HepG2 (cell line): ENCODE data around the gene ABCA4. TPM values are rescaled to one million over a fixed set of nuclear protein-coding genes. Genes with fewer than 3 reads are reported as not detected.

Experiments
- FOXO1 ChIP-seq: sonication (generic); formaldehyde crosslinking; IDR thresholded peaks from 2 replicates; pipeline ENCODE4 v1.4.0; 2020; ENCODE audit warnings: missing genetic modification reagents
- ISL2 ChIP-seq: sonication (generic); formaldehyde crosslinking; IDR thresholded peaks from 2 replicates; pipeline ENCODE4 v1.5.0; 2020; ENCODE audit warnings: missing genetic modification reagents
- KDM2A ChIP-seq: sonication (generic); formaldehyde crosslinking; IDR thresholded peaks from 2 replicates; pipeline ENCODE4 v1.4.0; 2020; ENCODE audit warnings: low read depth, missing genetic modification reagents, borderline replicate concordance
- RXRB ChIP-seq: IDR thresholded peaks from 2 replicates; pipeline ENCODE4 v1.6.1; 2016; ENCODE audit warnings: borderline replicate concordance, missing genetic modification reagents, missing compliant biosample characterization
- SALL1 ChIP-seq: sonication (generic); formaldehyde crosslinking; IDR thresholded peaks from 2 replicates; pipeline ENCODE4 v1.8.0; 2022; ENCODE audit warnings: mild to moderate bottlenecking, missing genetic modification reagents
- SP5 ChIP-seq: IDR thresholded peaks from 2 replicates; pipeline ENCODE4 v1.6.1; 2016; ENCODE audit warnings: low read depth, borderline replicate concordance
- SRY ChIP-seq: sonication (generic); formaldehyde crosslinking; IDR thresholded peaks from 2 replicates; pipeline ENCODE4 v1.8.0; 2022; ENCODE audit warnings: mild to moderate bottlenecking, missing genetic modification reagents
- TARDBP ChIP-seq: sonication (generic); formaldehyde crosslinking; IDR thresholded peaks from 2 replicates; pipeline ENCODE4 v1.8.0; 2022; ENCODE audit warnings: mild to moderate bottlenecking, missing genetic modification reagents
- ZFX ChIP-seq: sonication (generic); formaldehyde crosslinking; IDR thresholded peaks from 2 replicates; pipeline ENCODE4 v1.4.0; 2020; ENCODE audit warnings: mild to moderate bottlenecking, low read depth, missing genetic modification reagents, moderate library complexity
- ZNF331 ChIP-seq: sonication (generic); formaldehyde crosslinking; IDR thresholded peaks from 2 replicates; pipeline ENCODE4 v1.4.0; 2020; ENCODE audit warnings: missing genetic modification reagents
- ZNF530 ChIP-seq: sonication (generic); formaldehyde crosslinking; IDR thresholded peaks from 2 replicates; pipeline ENCODE4 v1.5.0; 2020; ENCODE audit warnings: low read depth, mild to moderate bottlenecking, missing genetic modification reagents
- ZNF629 ChIP-seq: sonication (generic); formaldehyde crosslinking; conservative IDR thresholded peaks from 2 replicates; pipeline ENCODE4 v1.5.0; 2020; ENCODE audit warnings: missing genetic modification reagents
- polyA plus RNA-seq, 8 experiments: library from polyadenylated mRNA; depleted of rRNA in 3 of 8; stranded (reverse) in 7 of 8; unstranded in 1 of 8; fragments of >200 nt; fragmentation: Illumina TruSeq in 4 of 8; extraction: Trizol in 4 of 8; gene quantifications; 2 replicates each; pipeline versions ENCODE4 v1.2.1 to v1.2.3, GENCODE V29; 2011 to 2016; ENCODE audit warnings: low read depth in 4 of 8, missing spikeins in 1 of 8, mixed read lengths in 1 of 8; ENCODE audit not compliant: insufficient read depth in 1 of 8
- total RNA-seq, 5 experiments: library from RNA; depleted of rRNA; stranded (reverse); fragments of >200 nt; fragmentation: Illumina TruSeq; extraction: Trizol; gene quantifications; 2 replicates each; pipeline ENCODE4 v1.2.3, GENCODE V29; 2016; ENCODE audit warnings: low read depth in 1 of 5
- TF ChIP-seq, protein P1 (sequence below): IDR thresholded peaks from 2 replicates; pipeline ENCODE4 v1.4.0; 2020; ENCODE audit warnings: mild to moderate bottlenecking, missing genetic modification reagents
- TF ChIP-seq, protein P2 (sequence below): IDR thresholded peaks from 2 replicates; pipeline ENCODE4 v1.6.1; 2012; ENCODE audit warnings: low read depth, low read length, improper control_type of control experiment
- TF ChIP-seq, protein P3 (sequence below): sonication (generic); formaldehyde crosslinking; IDR thresholded peaks from 2 replicates; pipeline ENCODE4 v1.8.0; 2023; ENCODE audit warnings: mild to moderate bottlenecking, missing genetic modification reagents
- TF ChIP-seq, protein P4 (sequence below), 2 experiments: sonication (generic) in 1 of 2; formaldehyde crosslinking in 1 of 2; IDR thresholded peaks; 2 replicates each; pipeline versions ENCODE4 v1.4.0 to v1.6.1; 2016 to 2020; ENCODE audit warnings: borderline replicate concordance in 1 of 2, low read depth in 1 of 2, mild to moderate bottlenecking in 1 of 2, missing genetic modification reagents in 1 of 2

ABCA4 gene
- total and polyA plus RNA-seq, 2 of the 13 experiments (the other 11 are each of a cell fraction or from before 2014, with no cell fraction given), result 0.24 to 0.67 TPM

DNA sequence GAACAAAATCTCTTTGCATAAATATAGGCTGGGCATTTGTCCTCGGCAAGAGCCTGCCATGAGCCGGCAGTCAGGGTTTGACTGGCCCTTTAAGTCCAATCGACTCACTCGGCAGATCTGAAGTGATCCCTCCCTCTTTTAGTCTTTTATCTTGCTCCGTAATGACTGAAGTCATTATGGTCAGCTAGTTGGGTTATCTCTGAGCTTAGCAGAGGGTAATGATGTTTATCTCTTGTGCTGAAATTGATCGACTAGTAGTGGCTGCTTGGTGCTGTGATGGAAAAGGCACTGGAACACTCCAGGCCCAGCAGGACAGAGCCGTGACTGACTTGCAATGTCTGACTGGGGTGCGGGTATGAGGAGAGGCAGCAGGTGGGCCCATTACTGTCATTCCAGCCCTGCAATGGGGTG lies 468 bp upstream of the ABCA4 start (continued):
- TF ChIP-seq, protein P1, sequence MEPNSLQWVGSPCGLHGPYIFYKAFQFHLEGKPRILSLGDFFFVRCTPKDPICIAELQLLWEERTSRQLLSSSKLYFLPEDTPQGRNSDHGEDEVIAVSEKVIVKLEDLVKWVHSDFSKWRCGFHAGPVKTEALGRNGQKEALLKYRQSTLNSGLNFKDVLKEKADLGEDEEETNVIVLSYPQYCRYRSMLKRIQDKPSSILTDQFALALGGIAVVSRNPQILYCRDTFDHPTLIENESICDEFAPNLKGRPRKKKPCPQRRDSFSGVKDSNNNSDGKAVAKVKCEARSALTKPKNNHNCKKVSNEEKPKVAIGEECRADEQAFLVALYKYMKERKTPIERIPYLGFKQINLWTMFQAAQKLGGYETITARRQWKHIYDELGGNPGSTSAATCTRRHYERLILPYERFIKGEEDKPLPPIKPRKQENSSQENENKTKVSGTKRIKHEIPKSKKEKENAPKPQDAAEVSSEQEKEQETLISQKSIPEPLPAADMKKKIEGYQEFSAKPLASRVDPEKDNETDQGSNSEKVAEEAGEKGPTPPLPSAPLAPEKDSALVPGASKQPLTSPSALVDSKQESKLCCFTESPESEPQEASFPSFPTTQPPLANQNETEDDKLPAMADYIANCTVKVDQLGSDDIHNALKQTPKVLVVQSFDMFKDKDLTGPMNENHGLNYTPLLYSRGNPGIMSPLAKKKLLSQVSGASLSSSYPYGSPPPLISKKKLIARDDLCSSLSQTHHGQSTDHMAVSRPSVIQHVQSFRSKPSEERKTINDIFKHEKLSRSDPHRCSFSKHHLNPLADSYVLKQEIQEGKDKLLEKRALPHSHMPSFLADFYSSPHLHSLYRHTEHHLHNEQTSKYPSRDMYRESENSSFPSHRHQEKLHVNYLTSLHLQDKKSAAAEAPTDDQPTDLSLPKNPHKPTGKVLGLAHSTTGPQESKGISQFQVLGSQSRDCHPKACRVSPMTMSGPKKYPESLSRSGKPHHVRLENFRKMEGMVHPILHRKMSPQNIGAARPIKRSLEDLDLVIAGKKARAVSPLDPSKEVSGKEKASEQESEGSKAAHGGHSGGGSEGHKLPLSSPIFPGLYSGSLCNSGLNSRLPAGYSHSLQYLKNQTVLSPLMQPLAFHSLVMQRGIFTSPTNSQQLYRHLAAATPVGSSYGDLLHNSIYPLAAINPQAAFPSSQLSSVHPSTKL (CRISPR knock-in tag), result no peak
- TF ChIP-seq ZNF629, result no peak
- peak; percentile 48; the same call in 1 of the 2 replicates for TF ChIP-seq RXRB
- peak; percentile 43 for TF ChIP-seq ZFX (CRISPR knock-in tag)
- no peak for TF ChIP-seq SRY (CRISPR knock-in tag)
- peak; percentile 15; the same call in 1 of the 2 replicates for TF ChIP-seq FOXO1
- TF ChIP-seq KDM2A (CRISPR knock-in tag), result no peak
- TF ChIP-seq SALL1 (CRISPR knock-in tag), result peak; percentile 45
- peak; percentile 58 for TF ChIP-seq ZNF331 (CRISPR knock-in tag)
- TF ChIP-seq ISL2, result peak; percentile 45; the same call in 1 of the 2 replicates
- TF ChIP-seq TARDBP (CRISPR knock-in tag), result peak; percentile 63
- TF ChIP-seq ZNF530 (CRISPR knock-in tag), result no peak
- TF ChIP-seq SP5, result 0 out of 2 replicates have a peak, but pooled peaks have one; percentile 22
- TF ChIP-seq, protein P2, sequence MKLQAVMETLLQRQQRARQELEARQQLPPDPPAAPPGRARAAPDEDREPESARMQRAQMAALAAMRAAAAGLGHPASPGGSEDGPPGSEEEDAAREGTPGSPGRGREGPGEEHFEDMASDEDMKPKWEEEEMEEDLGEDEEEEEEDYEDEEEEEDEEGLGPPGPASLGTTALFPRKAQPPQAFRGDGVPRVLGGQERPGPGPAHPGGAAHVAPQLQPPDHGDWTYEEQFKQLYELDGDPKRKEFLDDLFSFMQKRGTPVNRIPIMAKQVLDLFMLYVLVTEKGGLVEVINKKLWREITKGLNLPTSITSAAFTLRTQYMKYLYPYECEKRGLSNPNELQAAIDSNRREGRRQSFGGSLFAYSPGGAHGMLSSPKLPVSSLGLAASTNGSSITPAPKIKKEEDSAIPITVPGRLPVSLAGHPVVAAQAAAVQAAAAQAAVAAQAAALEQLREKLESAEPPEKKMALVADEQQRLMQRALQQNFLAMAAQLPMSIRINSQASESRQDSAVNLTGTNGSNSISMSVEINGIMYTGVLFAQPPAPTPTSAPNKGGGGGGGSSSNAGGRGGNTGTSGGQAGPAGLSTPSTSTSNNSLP, result 0 out of 2 replicates have a peak, but pooled peaks have one; percentile 31
- TF ChIP-seq, protein P3, sequence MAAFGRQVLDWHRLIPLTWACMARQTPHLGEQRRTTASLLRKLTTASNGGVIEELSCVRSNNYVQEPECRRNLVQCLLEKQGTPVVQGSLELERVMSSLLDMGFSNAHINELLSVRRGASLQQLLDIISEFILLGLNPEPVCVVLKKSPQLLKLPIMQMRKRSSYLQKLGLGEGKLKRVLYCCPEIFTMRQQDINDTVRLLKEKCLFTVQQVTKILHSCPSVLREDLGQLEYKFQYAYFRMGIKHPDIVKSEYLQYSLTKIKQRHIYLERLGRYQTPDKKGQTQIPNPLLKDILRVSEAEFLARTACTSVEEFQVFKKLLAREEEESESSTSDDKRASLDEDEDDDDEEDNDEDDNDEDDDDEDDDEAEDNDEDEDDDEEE (CRISPR knock-in tag), result no peak
- TF ChIP-seq, protein P4, sequence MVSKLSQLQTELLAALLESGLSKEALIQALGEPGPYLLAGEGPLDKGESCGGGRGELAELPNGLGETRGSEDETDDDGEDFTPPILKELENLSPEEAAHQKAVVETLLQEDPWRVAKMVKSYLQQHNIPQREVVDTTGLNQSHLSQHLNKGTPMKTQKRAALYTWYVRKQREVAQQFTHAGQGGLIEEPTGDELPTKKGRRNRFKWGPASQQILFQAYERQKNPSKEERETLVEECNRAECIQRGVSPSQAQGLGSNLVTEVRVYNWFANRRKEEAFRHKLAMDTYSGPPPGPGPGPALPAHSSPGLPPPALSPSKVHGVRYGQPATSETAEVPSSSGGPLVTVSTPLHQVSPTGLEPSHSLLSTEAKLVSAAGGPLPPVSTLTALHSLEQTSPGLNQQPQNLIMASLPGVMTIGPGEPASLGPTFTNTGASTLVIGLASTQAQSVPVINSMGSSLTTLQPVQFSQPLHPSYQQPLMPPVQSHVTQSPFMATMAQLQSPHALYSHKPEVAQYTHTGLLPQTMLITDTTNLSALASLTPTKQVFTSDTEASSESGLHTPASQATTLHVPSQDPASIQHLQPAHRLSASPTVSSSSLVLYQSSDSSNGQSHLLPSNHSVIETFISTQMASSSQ (IDR thresholded peaks at IDR 0.05; ENCODE audit: low read depth), result 0 out of 2 replicates have a peak, but pooled peaks have one; percentile 11
- TF ChIP-seq, protein P4 (CRISPR knock-in tag; IDR thresholded peaks at IDR 0.05; ENCODE audit: borderline replicate concordance), result no peak
